ENCODE results near the gene SLCO1C1. TPM values are rescaled to one million over a fixed set of nuclear protein-coding genes. Genes with fewer than 3 reads are reported as not detected.

Gene SLCO1C1
- total and polyA plus RNA-seq, 2 of the 4 experiments (the other 2 are of a cell fraction) = not detected

DNA sequence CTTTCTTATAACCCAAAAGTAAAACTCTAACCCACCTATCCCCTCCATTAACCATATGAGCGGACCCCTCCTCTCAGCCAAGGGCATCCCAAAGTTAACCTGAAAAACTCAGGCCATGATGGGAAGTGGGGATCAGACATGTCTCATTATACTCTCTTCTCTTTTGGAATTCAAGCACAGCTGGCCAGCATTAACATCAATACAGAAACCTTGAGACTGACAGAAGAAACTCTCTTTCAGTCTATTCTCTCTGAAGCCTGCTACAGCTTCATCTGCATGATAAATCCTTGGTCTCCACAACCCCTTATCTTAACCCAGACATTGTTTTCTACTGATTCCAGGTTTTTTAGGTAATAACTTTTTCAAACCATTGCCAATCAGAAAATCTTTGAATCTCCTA is 97.8 kb downstream of the SLCO1C1 start:
- Histone ChIP-seq H4K8ac (ENCODE audit: low read depth in 2 of 2, low read length in 2 of 2) (no peak overlapping the region), H3K9me3 (ENCODE audit: control insufficient read depth, insufficient read depth, low read length) (peaks cover 10% of the 10 kb centered on the region), H3K9ac (ENCODE audit: low read depth, low read length) (no peak overlapping the region), H3K27me3 (ENCODE audit: control insufficient read depth, insufficient read depth, low read length) (no peaks in the 10 kb centered on the region), H2AK9ac (replicated peaks; ENCODE audit: low read depth, low read length, poor library complexity) (no peak overlapping the region), H2BK15ac (ENCODE audit: low read depth, low read length) (no peak overlapping the region), H3K23ac (ENCODE audit: low read depth, low read length) (no peak overlapping the region), H3K79me1 (ENCODE audit: low read depth in 1 of 2, low read length in 2 of 2) (no peaks in the 10 kb centered on the region), H3K36me3 (ENCODE audit: control insufficient read depth, insufficient read depth, low read length) (no peaks in the 10 kb centered on the region), H4K20me1 (ENCODE audit: insufficient read depth, low read length) (no peaks in the 10 kb centered on the region), H2BK5ac (ENCODE audit: low read depth, low read length, poor library complexity, severe bottlenecking) (no peak overlapping the region), H3K4me1 (ENCODE audit: control insufficient read depth, insufficient read depth, low read length) (no peaks in the 10 kb centered on the region), H3K14ac (replicated peaks; ENCODE audit: low read depth, low read length) (no peak overlapping the region), H2AK5ac (ENCODE audit: low read depth, low read length) (no peak overlapping the region), H3K27ac (ENCODE audit: insufficient read depth, low read length) (no peak overlapping the region), H3K4me2 (ENCODE audit: low read depth, low read length) (no peak overlapping the region), H3K4ac (ENCODE audit: low read depth, low read length) (no peak overlapping the region), H2BK20ac (ENCODE audit: low read depth, low read length) (no peak overlapping the region), H3K18ac (ENCODE audit: low read depth, low read length) (no peak overlapping the region), H4K91ac (ENCODE audit: insufficient read depth, low read depth, low read length) (no peak overlapping the region), H2BK120ac (ENCODE audit: low read depth, low read length) (no peak overlapping the region), H2AFZ (replicated peaks; ENCODE audit: low read length, poor library complexity) (no peak overlapping the region), H3K9me1 (ENCODE audit: insufficient read depth, low read length) (no peaks in the 10 kb centered on the region), H4K5ac (ENCODE audit: low read depth, low read length) (no peak overlapping the region), H3K56ac (ENCODE audit: extremely low read depth, insufficient read depth, low read length) (no peak overlapping the region), H3K4me3 (ENCODE audit: insufficient read depth, low read depth, low read length) (no peak overlapping the region)
- intact Hi-C loops (cut with micrococcal nuclease) (no loop called here), dilution Hi-C loops (cut with HindIII; ENCODE audit: low sequenced_read_pairs, unreplicated experiment) (no loop called here), in situ Hi-C loops (cut with MboI; ENCODE audit: low sequenced_read_pairs) (no loop called here)
- no CpG with 5 or more reads among the region's 1 CpG for WGBS, 2 experiments (ENCODE audit: extremely low coverage in 2 of 2, insufficient read length in 1 of 2)
- ChIA-PET CTCF (no interaction called here), POLR2A (ENCODE audit: unreplicated experiment) (no interaction called here)
- DNase-seq = no peak
- BruUV-seq (replicated peaks) = no TSS peak
- no peak for ATAC-seq (ENCODE audit: low read depth)
- TF ChIP-seq BHLHE40 (IDR thresholded peaks at IDR 0.05; ENCODE audit: low read depth, low read length) (no peak), MAFK (IDR thresholded peaks at IDR 0.05; ENCODE audit: low read depth, low read length) (no peak), RFX5 (IDR thresholded peaks at IDR 0.05; ENCODE audit: low read depth, low read length) (no peak), MAZ (IDR thresholded peaks at IDR 0.05; ENCODE audit: borderline replicate concordance, low read depth, low read length) (no peak), ELK1 (IDR thresholded peaks at IDR 0.05; ENCODE audit: borderline replicate concordance, low read depth, low read length) (no peak), RCOR1 (IDR thresholded peaks at IDR 0.05; ENCODE audit: insufficient replicate concordance, low read length) (no peak)

Data from IMR-90 (cell line).